GM23338 (cell line): ENCODE data around the gene PNLIPRP3. TPM values are rescaled to one million over a fixed set of nuclear protein-coding genes. Genes with fewer than 3 reads are reported as not detected.
A peak's percentile ranks its signal among the peaks of the same experiment; 100 is the strongest.

Experiments
- ATAC-seq: fragments of 200-7000 bp; cut with Tn5 transposase; 3 replicates; pipeline ENCODE4 v1.9.1; 2020
- DNase-seq: peaks from one replicate; pipeline ENCODE4 v3.0.0-alpha.2; 2015; ENCODE audit warnings: low spot score
- H2AFZ ChIP-seq: fragments of 200-600 bp; sonication (generic); 2 replicates; pipeline ENCODE4 v1.8.0; 2016; ENCODE audit warnings: antibody characterized with exemption, mild to moderate bottlenecking, moderate library complexity
- H3F3A ChIP-seq: fragments of 200-600 bp; sonication (generic); replicated peaks from 2 replicates; pipeline ENCODE4 v1.8.0; 2017; ENCODE audit warnings: antibody characterized with exemption, mixed run types, low read depth
- H3K27ac ChIP-seq: fragments of 200-600 bp; sonication (generic); 2 replicates; pipeline ENCODE4 v1.6.1; 2016; ENCODE audit warnings: low read depth
- H3K27me3 ChIP-seq: fragments of 200-600 bp; sonication (generic); 2 replicates; pipeline ENCODE4 v1.8.0; 2016; ENCODE audit warnings: mild to moderate bottlenecking, mixed run types, moderate library complexity; ENCODE audit not compliant: insufficient read depth
- H3K36me3 ChIP-seq: fragments of 200-600 bp; sonication (generic); 2 replicates; pipeline ENCODE4 v1.8.0; 2016; ENCODE audit warnings: mild to moderate bottlenecking; ENCODE audit not compliant: insufficient read depth
- H3K4me1 ChIP-seq: fragments of 200-600 bp; sonication (generic); 2 replicates; pipeline ENCODE4 v1.8.0; 2016; ENCODE audit warnings: mild to moderate bottlenecking, moderate library complexity; ENCODE audit not compliant: insufficient read depth
- H3K4me2 ChIP-seq: fragments of 200-600 bp; sonication (generic); 2 replicates; pipeline ENCODE4 v1.7.1; 2017; ENCODE audit warnings: mixed run types
- H3K4me3 ChIP-seq: fragments of 200-600 bp; sonication (generic); 2 replicates; pipeline ENCODE4 v1.6.1; 2016; ENCODE audit warnings: mixed run types
- H3K79me2 ChIP-seq: fragments of 200-600 bp; sonication (generic); replicated peaks from 2 replicates; pipeline ENCODE4 v1.8.0; 2017; ENCODE audit warnings: mild to moderate bottlenecking; ENCODE audit not compliant: insufficient read depth
- H3K9me2 ChIP-seq: fragments of 200-600 bp; sonication (generic); 2 replicates; pipeline ENCODE4 v1.8.0; 2017; ENCODE audit not compliant: insufficient read depth
- H4K20me1 ChIP-seq: fragments of 200-600 bp; sonication (generic); replicated peaks from 2 replicates; pipeline ENCODE4 v1.8.0; 2017; ENCODE audit warnings: mild to moderate bottlenecking; ENCODE audit not compliant: insufficient read depth
- H3K27ac Mint-ChIP-seq: 2 replicates; pipeline ENCODE4 v1.8.0; 2020; ENCODE audit warnings: inconsistent platforms, mild to moderate bottlenecking, moderate library complexity, mixed read lengths
- H3K27me3 Mint-ChIP-seq: 3 replicates; pipeline ENCODE4 v1.8.0; 2022; ENCODE audit warnings: low read depth, mild to moderate bottlenecking, moderate library complexity, mixed read lengths, inconsistent platforms; ENCODE audit not compliant: insufficient read depth, poor library complexity
- H3K36me3 Mint-ChIP-seq: 3 replicates; pipeline ENCODE4 v1.8.0; 2021; ENCODE audit warnings: low read depth, mild to moderate bottlenecking, inconsistent platforms, moderate library complexity, mixed read lengths
- H3K4me1 Mint-ChIP-seq: 3 replicates; pipeline ENCODE4 v1.8.0; 2020; ENCODE audit warnings: mild to moderate bottlenecking, inconsistent platforms, mixed read lengths
- H3K4me3 Mint-ChIP-seq: 3 replicates; pipeline ENCODE4 v1.8.0; 2021; ENCODE audit warnings: moderate library complexity, mild to moderate bottlenecking, inconsistent platforms, mixed read lengths
- H3K9me3 Mint-ChIP-seq: 3 replicates; pipeline ENCODE4 v1.8.0; 2020; ENCODE audit warnings: moderate library complexity, mild to moderate bottlenecking, inconsistent platforms, mixed read lengths
- CREB1 ChIP-seq: fragments of 250-450 bp; sonication (Bioruptor Pico); IDR thresholded peaks from 2 replicates; pipeline ENCODE4 v1.5.0; 2020; ENCODE audit warnings: low read depth, mild to moderate bottlenecking, moderate library complexity
- CTCF ChIP-seq, 2 experiments: fragments of 200-600 bp in 1 of 2; sonication (generic) in 1 of 2; conservative IDR thresholded peaks; 2 replicates each; pipeline versions ENCODE4 v1.5.1 to v1.6.1; 2016 to 2017; ENCODE audit warnings: antibody characterized with exemption in 2 of 2, low read depth in 2 of 2, mild to moderate bottlenecking in 2 of 2, moderate library complexity in 1 of 2
- ETS1 ChIP-seq: IDR thresholded peaks from 2 replicates; pipeline ENCODE4 v1.6.1; 2016; ENCODE audit warnings: antibody characterized with exemption
- EZH2 ChIP-seq: fragments of 200-600 bp; sonication (generic); IDR thresholded peaks from one replicate; pipeline ENCODE4 v1.8.0; 2017; ENCODE audit warnings: antibody characterized with exemption, mild to moderate bottlenecking, low read depth; ENCODE audit not compliant: unreplicated experiment
- EZH2phosphoT487 ChIP-seq: fragments of 200-600 bp; sonication (generic); IDR thresholded peaks from one replicate; pipeline ENCODE4 v1.8.1; 2018; ENCODE audit warnings: antibody characterized with exemption; ENCODE audit not compliant: unreplicated experiment
- JUNB ChIP-seq: IDR thresholded peaks from one replicate; pipeline ENCODE4 v1.6.1; 2016; ENCODE audit warnings: antibody characterized with exemption; ENCODE audit not compliant: unreplicated experiment
- NANOG ChIP-seq: IDR thresholded peaks from 2 replicates; pipeline ENCODE4 v1.6.1; 2016; ENCODE audit warnings: antibody characterized with exemption, borderline replicate concordance
- POLR2AphosphoS5 ChIP-seq: IDR thresholded peaks from 2 replicates; pipeline ENCODE4 v1.6.1; 2016; ENCODE audit warnings: antibody characterized with exemption, low read depth
- REST ChIP-seq: IDR thresholded peaks from one replicate; pipeline ENCODE4 v1.6.1; 2018; ENCODE audit warnings: antibody characterized with exemption; ENCODE audit not compliant: unreplicated experiment
- STAT1 ChIP-seq: IDR thresholded peaks from one replicate; pipeline ENCODE4 v1.6.1; 2016; ENCODE audit warnings: antibody characterized with exemption; ENCODE audit not compliant: unreplicated experiment
- ZNF114 ChIP-seq: fragments of 250-450 bp; sonication (Bioruptor Pico); IDR thresholded peaks from 2 replicates; pipeline ENCODE4 v1.5.0; 2020; ENCODE audit warnings: mild to moderate bottlenecking, moderate library complexity
- ZNF331 ChIP-seq: fragments of 250-450 bp; sonication (Bioruptor Pico); IDR thresholded peaks from 2 replicates; pipeline ENCODE4 v1.5.0; 2020; ENCODE audit warnings: low read depth, mild to moderate bottlenecking, moderate library complexity
- ZNF462 ChIP-seq: fragments of 250-450 bp; sonication (Bioruptor Pico); IDR thresholded peaks from 2 replicates; pipeline ENCODE4 v1.5.0; 2020; ENCODE audit warnings: mild to moderate bottlenecking, moderate library complexity
- polyA plus RNA-seq: library from polyadenylated mRNA; unstranded; fragments of >200 nt; fragmentation: Nextera tagmentation; extraction: Ambion mirVana; gene quantifications from 2 replicates; pipeline ENCODE4 v1.2.1, GENCODE V29; 2016
- total RNA-seq: library from RNA; depleted of rRNA; stranded (reverse); fragments of >200 nt; shearing (Covaris generic); gene quantifications from 2 replicates; pipeline ENCODE4 v1.2.3, GENCODE V29; 2014

PNLIPRP3 gene
- total and polyA plus RNA-seq, 2 experiments from 2014 or later = not detected

GRCh38 chr10:116403740-116404250 lies 23.9 kb upstream of the PNLIPRP3 start:
- Histone ChIP-seq H4K20me1 (no peaks in the 10 kb centered on the region), H3K36me3 (no peaks in the 10 kb centered on the region), H2AFZ (no peak overlapping the region), H3K4me3 (no peak overlapping the region), H3K4me2 (no peak overlapping the region), H3K79me2 (no peaks in the 10 kb centered on the region), H3K27me3 (no peaks in the 10 kb centered on the region), H3K27ac (no peak overlapping the region), H3K9me2 (no peaks in the 10 kb centered on the region), H3F3A (no peaks in the 10 kb centered on the region), H3K4me1 (peaks cover under 1% of the 10 kb centered on the region; the same call in 1 of the 2 replicates)
- Mint-ChIP-seq H3K4me1 (peaks cover 3% of the 10 kb centered on the region; the same call in 1 of the 3 replicates), H3K9me3 (no peaks in the 10 kb centered on the region), H3K27me3 (no peaks in the 10 kb centered on the region), H3K36me3 (no peaks in the 10 kb centered on the region), H3K4me3 (no peak overlapping the region), H3K27ac (no peak overlapping the region)
- TF ChIP-seq EZH2phosphoT487 (no peak), CTCF (conservative IDR thresholded peaks at IDR 0.05; ENCODE audit: low read depth in 2 of 2) (no peak), ZNF462 (CRISPR knock-in tag) (no peak), STAT1 (no peak), EZH2 (no peak), ZNF114 (CRISPR knock-in tag) (no peak), JUNB (no peak), ETS1 (no peak), CREB1 (CRISPR knock-in tag) (no peak), ZNF331 (CRISPR knock-in tag) (no peak), NANOG (no peak), REST (no peak), POLR2AphosphoS5 (no peak)
- ATAC-seq = no peak
- peak; percentile 7 for DNase-seq
